ENCODE data around the gene DNAAF9.
A peak's percentile ranks its signal among the peaks of the same experiment; 100 is the strongest.
"Not testable (repeated sequence)": the region's sequence is repeated elsewhere in the genome, so short reads cannot be mapped to it uniquely, and the experiment has no call there.

The DNAAF9 gene

DNA sequence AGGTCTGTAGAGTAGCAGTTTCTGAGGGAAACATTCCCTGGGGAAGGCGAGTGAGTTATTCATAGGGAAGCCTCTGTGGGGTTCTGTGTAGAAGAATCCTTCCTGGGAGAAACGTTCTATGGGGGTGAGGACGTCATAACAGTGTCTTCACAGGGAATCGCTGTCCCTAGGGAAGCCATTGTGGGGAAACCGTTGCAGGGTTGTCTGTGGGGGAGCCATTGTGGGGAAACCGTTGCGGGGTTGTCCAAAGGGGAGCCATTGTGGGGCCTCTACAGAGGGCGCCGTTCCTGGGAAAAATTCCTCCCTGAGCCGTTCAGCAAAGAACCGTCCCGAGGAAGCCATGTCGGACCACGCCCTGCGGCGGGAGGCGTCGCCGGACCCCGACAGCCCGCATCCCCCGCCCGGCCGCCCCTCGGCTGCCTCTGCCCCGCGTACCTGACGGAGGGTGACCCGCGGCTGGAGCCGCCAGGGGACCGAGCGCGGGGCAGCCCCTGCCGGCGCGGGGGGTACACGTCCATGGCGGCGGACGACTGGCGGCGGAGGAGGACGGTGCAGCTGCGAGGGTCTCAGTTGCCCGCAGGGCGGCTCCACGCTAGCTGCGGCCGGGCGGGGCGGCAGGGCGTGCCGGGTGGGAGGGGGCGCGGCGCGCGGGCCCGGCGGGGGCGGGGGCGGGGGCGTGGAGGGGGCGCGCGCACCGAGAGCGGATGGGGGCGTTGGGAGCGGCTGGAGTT, at the start of gene DNAAF9:
TSS of gene DNAAF9 (minus strand) at position 630 of the 731 bp plus-strand sequence. CDS start at position 518, 112 bp downstream.
- peak; percentile 32 to 75 (median 58) for DNase-seq

DNA sequence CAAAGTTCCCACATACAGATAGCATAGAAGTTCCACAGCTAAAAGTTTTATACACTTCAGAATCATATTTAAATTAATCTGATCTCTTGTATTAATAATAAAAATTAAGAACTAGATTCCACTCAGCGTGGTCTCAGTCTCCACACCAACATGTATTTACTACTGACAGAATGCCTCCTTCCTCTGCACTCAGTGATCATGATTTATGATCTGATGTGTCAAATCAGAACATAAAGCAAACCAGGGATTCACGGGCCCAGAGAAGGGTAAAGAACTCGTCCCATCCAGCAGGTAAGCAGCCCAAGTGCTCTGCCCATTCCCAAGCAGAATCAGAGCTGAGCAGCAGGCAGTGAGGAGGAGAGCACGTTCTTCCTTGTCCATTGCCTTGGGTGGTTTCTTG, 49.2 kb upstream of the DNAAF9 start:
- DNase-seq: no peak

DNA sequence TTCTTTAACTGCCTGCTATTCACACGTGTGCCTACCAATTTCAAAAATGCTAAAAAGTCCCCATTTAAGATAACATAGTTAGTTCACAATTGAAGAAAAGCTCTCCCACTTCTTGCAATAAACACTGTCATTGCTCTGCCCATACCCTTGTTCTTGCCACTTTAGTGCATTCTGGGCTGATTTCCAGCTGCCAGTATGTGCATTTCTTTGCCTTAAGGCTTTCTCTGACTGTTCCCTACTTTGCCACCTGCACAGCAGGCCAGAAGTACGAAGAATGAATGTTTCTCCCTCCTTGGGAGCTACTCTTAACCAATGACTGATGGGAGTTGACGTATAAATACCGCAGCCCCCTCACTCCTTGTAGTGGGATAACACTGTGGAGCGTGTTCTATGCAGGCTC, 47.4 kb upstream of the DNAAF9 start:
- no peak for DNase-seq

DNA sequence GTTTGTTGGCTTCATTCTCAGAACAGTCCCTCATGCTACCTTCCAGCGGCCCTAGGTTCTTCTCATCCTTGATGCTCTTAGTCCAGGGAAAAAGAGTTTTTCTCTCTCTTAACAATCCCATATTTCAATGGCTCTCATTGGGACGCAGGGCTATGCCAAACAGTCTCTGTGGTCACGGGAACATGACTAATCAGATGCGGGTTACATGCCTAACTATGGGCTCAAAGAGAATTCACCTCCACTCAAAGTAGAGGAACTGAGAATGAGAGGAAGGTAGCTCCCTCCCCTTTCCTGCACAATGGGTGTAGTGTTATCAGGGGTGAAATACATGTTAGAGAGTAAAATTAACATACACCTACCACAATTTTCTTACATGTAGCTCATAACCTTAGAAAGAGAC, 45.2 kb upstream of the DNAAF9 start:
- DNase-seq: no peak

DNA sequence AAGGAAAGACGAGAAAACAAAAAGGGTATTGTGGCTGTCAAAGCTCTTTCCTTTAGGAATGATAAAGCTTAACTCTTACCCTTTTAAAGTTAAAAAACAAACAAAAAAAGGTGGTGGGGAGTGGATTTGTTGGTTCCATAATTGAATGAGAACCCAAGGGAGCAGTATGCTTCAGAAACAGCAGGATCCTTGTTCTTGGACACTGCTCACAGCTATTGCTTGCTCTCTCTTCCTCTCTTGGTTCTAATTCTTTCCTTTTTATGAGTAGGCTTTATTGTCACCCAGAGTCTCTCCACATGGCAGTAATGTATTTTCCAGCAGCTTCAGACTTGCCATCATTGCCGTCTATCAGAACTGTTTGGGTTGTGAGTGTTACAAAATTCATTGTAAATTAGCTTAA, 44.7 kb upstream of the DNAAF9 start:
- no peak for DNase-seq

DNA sequence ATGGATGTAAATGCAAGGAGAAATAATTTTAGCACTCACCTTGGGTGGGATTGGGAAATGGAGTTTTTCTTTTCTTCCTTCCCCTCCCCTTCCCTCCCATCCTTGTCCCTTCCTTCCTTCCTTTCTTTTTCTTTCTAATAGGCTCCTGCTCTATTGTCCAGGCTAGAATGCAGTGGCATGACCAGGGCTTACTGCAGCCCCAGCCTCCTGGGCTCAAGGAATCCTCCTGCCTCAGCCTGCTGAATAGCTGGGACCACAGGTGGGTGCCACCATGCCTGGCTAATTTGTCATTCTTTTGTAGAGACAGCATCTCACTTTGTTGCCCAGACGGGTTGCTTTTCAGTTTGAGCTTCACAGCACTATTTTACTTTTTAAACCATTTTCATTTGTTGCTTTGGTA, 41.9 kb upstream of the DNAAF9 start:
- DNase-seq: no peak

DNA sequence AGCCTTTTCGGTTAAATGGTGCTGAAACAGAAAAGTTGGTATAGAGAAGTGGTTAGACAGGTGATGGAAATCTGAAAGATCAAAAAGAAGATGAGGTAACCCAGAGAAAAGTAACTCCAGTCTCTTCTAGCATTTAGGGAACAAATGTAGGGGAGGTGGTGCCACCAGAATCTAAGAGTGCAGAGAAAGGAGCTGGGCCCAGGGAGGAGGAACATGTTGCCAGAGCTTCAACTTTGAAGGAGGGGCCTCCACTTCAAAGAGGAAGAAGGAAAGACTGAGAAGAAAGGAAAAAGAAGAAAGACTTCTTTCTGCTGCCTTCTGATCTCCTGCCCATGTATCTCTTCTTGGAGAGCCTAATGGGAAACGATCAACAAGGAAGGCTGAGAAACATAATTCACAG, 39.9 kb upstream of the DNAAF9 start:
- no peak for DNase-seq

DNA sequence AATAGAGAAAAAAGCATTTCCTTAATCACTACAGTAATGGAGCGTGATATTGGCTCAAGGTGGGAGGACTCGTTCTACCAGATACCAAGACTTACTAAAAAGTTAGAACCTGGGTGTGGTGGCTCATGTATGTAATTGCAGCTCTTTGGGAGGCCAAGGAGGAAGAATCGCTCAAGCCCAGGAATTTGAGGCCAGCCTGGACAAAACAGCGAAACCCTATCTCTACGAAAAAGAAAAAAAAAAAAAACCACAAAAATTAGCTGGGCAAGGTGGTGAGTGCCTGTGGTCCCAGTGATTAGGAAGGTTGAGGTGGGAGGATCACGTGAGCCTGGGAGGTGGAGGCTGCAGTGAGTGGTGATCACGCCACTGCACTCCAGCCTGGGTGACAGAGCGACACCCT, 39.3 kb upstream of the DNAAF9 start:
- DNase-seq: no peak

DNA sequence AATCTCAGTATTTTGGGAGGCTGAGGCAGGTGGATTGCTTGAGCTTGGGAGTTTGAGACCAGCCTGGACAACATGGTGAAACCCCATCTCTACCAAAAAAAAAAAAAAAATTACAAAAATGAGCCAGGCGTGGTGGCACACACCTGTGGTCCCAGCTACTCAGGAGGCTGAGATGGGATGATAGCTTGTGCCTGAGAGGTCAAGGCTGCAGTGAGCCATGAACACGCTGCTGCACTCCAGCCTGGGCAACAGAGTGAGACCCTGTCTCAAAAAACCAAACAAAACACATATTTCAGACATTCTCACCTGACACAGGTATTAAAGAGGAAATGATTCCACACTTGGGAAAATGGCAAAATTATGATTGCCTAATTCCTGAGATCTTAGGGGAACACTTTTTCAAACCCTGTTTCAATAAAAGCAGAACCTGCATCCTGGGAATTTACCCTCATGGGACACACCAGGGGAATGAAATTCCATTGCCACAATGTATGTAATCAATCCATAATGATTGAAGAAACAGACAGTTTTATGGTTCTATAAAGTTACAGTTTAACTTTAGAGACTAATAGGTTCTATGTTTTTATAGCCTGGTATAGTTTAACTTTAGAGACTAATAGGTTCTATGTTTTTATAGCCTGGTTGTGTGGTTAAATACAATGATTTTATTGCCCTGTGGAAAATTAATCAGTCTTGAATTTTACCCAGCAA, 29.6 kb upstream of the DNAAF9 start:
- DNase-seq: no peak

DNA sequence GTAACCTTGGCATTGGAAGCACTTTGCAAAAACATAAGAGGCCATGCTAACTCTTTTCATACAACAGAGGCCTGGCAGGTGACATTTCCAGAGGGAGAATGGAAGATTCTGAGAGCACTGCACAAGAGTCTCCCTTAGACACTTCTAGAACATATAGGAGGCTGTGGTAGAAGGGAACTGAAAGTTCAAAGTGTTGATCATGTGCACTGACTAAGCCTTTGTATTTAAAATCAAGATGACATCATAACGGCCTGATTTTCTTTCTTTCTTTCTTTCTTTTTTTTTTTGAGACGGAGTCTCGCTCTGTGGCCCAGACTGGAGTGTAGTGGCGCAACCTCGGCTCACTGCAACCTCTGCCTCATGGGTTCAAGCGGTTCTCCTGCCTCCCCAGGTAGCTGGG, 26.8 kb upstream of the DNAAF9 start:
- no peak for DNase-seq

DNA sequence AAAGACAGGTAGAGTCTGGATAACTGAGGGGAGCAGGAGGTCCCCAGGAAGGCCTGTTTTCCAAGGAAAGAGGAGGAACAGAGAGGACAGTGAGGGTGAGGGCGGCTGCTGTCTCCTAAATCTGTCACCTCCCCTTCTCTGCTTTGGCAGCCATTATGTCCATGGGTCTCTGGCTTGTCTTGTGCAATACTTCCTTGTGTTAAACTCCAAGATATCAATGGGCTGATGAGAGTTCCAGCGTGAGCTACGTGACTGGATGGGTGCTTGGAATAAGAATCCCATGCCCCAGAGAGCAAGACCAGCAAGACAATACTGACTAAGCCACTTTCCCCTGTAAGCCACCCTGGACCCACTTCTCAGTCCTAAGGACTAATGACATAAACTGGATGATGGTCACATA, 26.3 kb upstream of the DNAAF9 start:
- DNase-seq: no peak

DNA sequence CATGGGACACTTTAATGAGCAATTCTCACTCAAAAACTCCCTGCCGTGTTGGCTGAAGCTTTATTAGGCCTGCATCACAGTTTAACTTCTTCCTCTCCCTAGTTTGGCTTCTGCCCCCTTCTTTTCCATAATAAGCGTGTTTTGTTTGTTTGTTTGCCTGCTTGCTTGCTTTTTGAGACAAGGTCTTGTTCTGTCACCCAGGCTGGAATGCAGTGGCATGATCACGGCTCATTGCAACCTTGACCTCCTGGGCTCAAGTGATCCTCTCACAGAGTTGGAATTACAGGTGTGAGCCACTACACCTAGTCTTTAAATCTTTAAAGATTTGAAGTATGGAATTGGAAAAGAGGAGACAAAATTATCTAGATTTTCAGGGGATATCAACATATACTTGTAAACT, 25.4 kb upstream of the DNAAF9 start:
- DNase-seq: no peak

DNA sequence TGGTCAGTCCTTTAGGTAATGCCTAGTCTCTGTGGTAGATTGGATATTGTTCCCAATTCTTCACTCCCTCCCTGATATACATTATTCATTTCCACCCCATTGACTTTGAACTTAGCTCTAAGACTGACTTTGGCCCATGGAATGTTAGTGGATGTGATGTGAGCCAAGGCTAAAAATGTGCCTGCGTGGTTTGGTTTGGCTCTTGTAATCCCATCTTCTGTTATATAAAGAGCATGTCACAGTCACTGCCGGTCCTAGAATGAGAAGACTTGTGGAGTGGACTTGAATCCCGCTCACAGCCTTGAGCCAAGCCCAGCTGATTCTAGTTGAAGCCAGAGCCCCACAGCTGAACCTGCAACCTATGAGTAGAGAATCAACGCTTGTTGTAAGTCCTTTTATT, 23.6 kb upstream of the DNAAF9 start:
- no peak for DNase-seq

DNA sequence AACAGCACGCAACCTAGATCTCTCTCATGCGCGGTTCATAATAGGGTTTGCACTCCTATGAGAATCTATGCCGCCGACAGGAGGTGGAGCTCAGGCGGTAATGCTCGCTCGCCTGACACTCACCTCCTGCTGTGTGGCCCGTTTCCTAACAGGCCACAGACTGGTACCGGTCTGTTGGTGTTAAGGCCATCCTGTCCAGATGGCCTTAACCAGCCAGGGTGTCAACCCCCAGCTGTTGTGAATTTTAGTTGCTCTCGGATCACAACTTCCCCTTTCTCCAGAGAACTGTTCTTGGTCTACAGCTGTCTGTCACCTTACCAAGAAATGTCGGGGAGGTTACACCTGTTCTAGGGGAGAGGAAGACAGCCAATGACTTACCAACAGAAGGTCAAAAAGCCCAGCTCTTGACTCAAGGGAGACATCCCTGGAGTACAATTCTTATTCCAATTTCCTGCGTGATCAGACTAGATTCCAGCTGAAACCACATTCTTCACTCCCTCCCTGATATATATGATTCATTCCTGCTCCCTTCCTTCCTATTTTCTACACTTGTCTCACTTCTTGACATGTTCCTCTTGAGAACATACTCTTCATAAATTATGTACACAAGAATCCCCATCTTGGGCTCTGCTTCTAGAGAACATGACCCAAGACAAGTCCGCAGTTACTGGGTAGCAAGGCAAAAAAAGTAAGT, 23.1 kb upstream of the DNAAF9 start:
- DNase-seq: no peak

DNA sequence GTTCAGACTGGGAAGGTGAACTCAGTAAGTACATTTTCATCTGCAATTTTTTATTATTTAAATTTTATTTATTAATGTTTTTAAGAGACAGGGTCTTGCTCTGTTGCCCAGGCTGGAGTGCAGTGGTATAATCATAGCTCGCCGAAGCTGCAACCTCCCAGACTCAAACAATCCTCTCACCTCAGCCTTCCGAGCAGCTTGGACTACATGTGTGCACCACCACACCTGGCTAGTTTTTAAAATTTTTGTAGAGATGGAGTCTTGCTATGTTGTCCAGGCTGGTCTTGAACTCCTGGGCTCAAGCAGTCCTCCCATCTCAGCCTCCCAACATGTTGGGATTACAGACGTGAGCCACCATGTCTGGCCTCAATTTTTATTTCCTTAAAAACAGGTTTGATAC, 19.3 kb upstream of the DNAAF9 start:
- DNase-seq: not testable (repeated sequence)

DNA sequence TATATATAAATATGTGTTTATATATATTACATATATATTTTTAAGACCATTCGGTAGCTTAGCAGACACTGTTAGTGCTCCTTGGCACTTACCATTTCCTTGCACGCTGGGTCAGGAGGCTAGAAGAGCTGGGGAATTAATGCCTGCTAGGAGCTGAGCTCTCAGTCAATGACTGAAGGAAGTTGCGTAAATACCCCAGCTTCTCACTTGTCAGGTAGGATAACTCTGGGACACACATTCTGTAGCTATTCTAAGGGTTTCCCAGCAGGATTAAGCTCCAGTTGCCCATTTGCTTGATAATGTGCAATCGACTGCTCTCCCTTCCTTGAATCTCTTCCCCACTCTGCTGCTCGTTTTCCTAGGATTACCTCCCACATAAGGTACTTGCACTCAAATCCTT, 15.7 kb upstream of the DNAAF9 start:
- DNase-seq: no peak

DNA sequence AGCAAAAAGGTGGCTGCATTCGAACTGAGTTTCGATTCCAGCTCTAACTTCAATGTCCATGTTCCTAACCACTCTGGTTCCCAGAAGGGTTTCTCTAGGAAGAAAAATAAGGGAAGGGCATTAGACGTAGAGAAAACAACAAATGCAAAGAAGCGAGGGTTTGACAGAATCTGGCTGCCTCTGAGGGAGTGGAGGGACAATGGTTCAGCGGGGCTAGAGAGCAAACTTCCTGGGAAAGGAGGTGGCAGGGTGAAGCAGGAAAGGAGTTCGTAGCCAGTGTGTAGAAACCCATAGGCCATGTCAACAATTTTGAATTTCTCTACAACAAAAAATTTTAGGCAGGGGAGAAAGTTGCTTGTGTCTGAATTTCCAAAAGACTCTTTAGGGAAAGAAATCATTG, 14.5 kb upstream of the DNAAF9 start:
- DNase-seq: no peak

DNA sequence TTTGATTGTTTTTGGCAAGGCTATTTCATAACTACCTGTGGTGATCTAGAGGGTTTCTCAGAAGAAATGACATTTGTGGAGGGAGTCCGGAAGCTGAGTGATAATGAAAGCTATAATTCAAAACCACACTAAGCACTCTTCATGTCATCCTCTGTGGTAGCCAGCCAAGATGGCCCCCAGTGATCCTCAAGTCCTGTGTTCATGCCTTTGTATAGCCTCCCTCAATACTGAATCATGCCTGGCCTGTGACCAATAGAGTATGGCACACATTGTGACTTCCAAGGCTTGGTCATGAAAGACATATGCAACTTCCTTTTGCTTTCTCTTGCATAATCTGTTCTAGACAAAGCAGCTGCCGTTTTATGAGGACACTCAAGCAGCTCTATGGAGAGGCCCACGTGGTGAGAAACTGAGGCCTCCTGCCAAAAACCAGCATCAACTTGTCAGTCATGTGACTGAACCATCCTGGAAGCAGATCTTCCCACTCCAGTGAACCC, 12.8 kb upstream of the DNAAF9 start:
- DNase-seq: no peak

DNA sequence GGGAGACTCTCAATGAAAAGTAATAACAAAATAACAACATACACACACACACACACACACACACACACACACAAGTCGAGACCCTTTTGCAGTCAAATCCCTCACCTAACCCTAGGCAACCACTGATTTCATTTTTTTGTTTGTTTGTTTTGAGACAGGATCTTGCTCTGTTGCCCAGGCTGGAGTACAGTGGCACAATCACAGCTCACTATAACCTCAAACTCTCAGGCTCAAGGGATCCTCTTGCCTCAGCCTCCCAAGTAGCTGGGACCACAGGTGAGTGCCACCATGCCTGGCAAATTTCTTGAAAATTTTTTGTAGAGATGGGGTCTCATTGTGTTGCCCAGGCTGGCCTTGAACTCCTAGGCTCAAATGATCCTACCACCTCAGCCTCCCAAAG, 10.7 kb upstream of the DNAAF9 start:
- not testable (repeated sequence) for DNase-seq

DNA sequence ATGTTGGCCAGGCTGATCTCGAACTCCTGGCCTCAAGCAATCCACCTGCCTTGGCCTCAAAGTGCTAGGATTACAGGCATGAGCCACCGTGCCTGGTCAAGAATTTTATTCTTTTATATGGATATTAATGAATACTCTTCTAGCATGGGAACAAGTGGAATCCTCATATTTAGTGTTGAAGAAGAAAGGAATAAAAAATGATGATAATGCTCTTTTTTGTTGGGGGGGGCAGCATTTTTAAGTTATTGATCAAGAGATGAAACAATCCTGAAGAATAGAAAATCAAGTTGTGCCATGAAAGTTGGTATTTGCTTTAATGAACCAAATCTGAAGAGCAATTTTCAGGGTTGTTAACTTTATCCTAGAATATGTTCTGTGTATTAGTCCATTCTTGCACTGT, 6.7 kb upstream of the DNAAF9 start:
- DNase-seq: no peak

DNA sequence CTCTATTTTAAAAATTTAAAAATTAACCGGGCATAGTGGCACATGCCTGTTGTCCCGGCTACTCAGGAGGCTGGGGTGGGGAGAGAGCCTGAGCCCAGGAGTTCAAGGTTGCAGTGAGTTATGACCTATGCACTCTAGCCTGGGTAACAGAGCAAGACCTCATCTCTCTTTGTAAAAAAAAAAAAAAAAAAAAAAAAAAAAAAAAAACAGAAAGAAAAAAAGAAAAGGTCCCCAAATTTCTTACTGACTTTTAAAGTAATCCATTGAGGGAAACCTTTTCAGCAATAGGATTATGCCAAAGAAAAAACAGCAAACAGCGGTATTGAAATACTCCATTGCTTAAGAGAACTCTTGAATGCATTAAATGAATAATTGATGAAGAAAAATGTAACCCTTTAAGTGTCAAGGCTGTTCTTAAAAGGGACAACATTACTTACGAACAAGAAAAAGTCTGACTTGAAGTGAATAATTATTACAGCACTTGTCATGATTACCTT, 6.0 kb upstream of the DNAAF9 start:
- no peak for DNase-seq

DNA sequence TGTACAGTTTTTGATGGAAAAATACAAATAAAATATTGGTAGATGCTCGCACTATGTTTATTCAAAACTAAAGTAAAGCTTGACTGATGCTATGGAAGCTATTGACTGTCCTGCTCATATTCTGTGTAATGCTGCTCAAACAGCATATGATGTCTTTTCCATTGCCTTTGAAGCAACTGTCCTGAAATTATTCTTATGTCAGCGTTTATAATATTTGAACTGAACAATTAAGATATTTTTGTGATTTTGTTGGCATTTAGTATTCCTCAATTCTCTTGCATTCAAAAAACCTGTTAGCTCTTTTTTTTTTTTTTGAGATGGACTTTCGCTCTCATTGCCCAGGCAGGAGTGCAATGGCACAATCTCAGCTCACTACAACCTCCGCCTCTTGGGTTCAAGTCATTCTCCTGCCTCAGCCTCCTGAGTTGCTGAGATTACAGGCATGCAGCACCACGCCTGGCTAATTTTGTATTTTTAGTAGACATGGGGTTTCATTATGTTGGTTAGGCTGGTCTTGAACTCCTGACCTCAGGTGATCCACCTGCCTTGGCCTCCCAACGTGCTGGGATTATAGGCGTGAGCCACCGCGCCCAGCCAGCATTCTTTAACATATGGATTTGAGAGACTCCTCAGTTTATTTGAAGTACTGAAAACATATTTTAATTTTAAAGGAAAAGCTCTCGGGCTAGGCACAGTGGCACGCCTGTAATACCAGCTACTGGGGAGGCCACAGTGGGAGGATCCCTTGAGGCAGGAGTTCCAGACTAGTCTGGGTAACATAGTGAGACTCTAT, 5.3 kb upstream of the DNAAF9 start:
- no peak for DNase-seq

DNA sequence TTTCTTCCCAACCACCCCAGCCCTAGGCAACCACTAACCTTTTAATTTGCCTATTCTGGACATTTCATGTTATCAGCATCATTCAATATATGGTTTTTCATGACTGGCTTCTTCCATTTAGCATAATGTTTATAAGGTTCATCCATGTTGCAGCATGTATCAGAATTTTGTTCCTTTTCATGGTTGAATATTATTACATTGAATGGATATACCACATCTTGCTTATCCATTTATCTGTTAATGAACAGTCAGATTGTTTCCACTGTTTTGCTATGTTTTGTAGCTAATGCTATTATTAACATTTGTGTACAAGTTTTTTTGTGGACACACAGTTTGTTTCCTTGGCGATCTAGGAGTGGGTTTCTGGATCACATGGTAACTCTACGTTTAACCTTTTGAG, 3.0 kb upstream of the DNAAF9 start:
- no peak for DNase-seq

All from stimulated activated naive CD4-positive, alpha-beta T cell (primary cell).